ENCODE measurements around the gene PLEKHM1.

The PLEKHM1 gene

GRCh38 chr17:45402916-45403315 lies 87.6 kb downstream of the PLEKHM1 start:
- no peak for TF ChIP-seq POLR2A (IDR thresholded peaks at IDR 0.05; ENCODE audit: extremely low read depth, insufficient read length)
- TF ChIP-seq MYC (IDR thresholded peaks at IDR 0.05; ENCODE audit: low read depth, low read length): no peak
- no peak for DNase-seq (ENCODE audit: low read depth)

GRCh38 chr17:45398800-45399199 lies 91.7 kb downstream of the PLEKHM1 start:
- DNase-seq (ENCODE audit: low read depth): no peak
- TF ChIP-seq MYC (IDR thresholded peaks at IDR 0.05; ENCODE audit: low read depth, low read length): no peak

More at GRCh38 chr17:45402916-45403315, 87.6 kb downstream of the PLEKHM1 start:
- no peak overlapping the region for H3K4me3 ChIP-seq (ENCODE audit: low read depth, low read length)

GRCh38 chr17:45397796-45398195 lies 92.7 kb downstream of the PLEKHM1 start:
- TF ChIP-seq POLR2A (IDR thresholded peaks at IDR 0.05; ENCODE audit: extremely low read depth, insufficient read length) (no peak), MAX (IDR thresholded peaks at IDR 0.05; ENCODE audit: low read depth, low read length) (no peak), MYC (IDR thresholded peaks at IDR 0.05; ENCODE audit: low read depth, low read length) (no peak), CTCF (IDR thresholded peaks at IDR 0.05; ENCODE audit: low read depth, low read length) (no peak)
- no peak overlapping the region for H3K4me3 ChIP-seq (ENCODE audit: low read depth, low read length)
- no peak for DNase-seq (ENCODE audit: low read depth)

More at GRCh38 chr17:45398800-45399199, 91.7 kb downstream of the PLEKHM1 start:
- H3K4me3 ChIP-seq (ENCODE audit: low read depth, low read length): no peak overlapping the region

GRCh38 chr17:45396496-45397205 lies 93.9 kb downstream of the PLEKHM1 start:
- no peak for DNase-seq (ENCODE audit: low read depth)
- H3K4me3 ChIP-seq (ENCODE audit: low read depth, low read length): no peak overlapping the region
- no peak for TF ChIP-seq POLR2A (IDR thresholded peaks at IDR 0.05; ENCODE audit: extremely low read depth, insufficient read length)
- no peak for TF ChIP-seq MYC (IDR thresholded peaks at IDR 0.05; ENCODE audit: low read depth, low read length)

GRCh38 chr17:45395569-45396415 lies 94.7 kb downstream of the PLEKHM1 start:
- no peak for TF ChIP-seq POLR2A (IDR thresholded peaks at IDR 0.05; ENCODE audit: extremely low read depth, insufficient read length)
- TF ChIP-seq MYC (IDR thresholded peaks at IDR 0.05; ENCODE audit: low read depth, low read length): no peak
- no peak for TF ChIP-seq MAX (IDR thresholded peaks at IDR 0.05; ENCODE audit: low read depth, low read length)
- TF ChIP-seq CTCF (IDR thresholded peaks at IDR 0.05; ENCODE audit: low read depth, low read length): no peak
- no peak overlapping the region for H3K4me3 ChIP-seq (ENCODE audit: low read depth, low read length)
- DNase-seq (ENCODE audit: low read depth): no peak

GRCh38 chr17:45394913-45395568 lies 95.5 kb downstream of the PLEKHM1 start:
- DNase-seq (ENCODE audit: low read depth): peak; percentile 76
- H3K4me3 ChIP-seq (ENCODE audit: low read depth, low read length): no peak overlapping the region
- TF ChIP-seq CTCF (IDR thresholded peaks at IDR 0.05; ENCODE audit: low read depth, low read length) (peak; percentile 62), MAX (IDR thresholded peaks at IDR 0.05; ENCODE audit: low read depth, low read length) (no peak), POLR2A (IDR thresholded peaks at IDR 0.05; ENCODE audit: extremely low read depth, insufficient read length) (no peak), MYC (IDR thresholded peaks at IDR 0.05; ENCODE audit: low read depth, low read length) (no peak)

- TF ChIP-seq POLR2A (IDR thresholded peaks at IDR 0.05; ENCODE audit: extremely low read depth, insufficient read length) (no peak), MAX (IDR thresholded peaks at IDR 0.05; ENCODE audit: low read depth, low read length) (no peak), MYC (IDR thresholded peaks at IDR 0.05; ENCODE audit: low read depth, low read length) (no peak), CTCF (IDR thresholded peaks at IDR 0.05; ENCODE audit: low read depth, low read length) (no peak)
- no peak overlapping the region for H3K4me3 ChIP-seq (ENCODE audit: low read depth, low read length)
- DNase-seq (ENCODE audit: low read depth): no peak
Observed at GRCh38 chr17:45394564-45394912, 96.0 kb downstream of the PLEKHM1 start.
